ENCODE measurements around the gene LINGO4.

DNA sequence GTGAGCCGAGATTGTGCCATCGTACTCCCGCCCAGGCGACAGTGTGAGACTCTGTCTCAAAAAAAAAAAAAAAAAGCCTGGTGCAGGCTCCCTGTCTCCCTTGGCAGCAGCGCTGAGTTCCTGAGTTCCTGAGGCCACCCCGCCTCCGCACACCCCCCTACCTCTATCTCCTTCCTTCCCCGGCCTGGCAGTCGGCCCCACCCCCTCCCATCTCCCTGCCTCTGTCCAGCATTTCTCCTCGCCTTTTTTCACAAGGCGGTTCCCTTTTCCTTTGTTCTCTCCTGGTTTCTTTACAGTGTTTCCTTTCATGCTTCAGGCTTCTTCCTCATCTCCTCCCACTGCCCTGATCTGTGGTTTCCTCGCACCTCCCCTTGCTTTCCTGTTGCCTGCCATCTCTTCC, 23.7 kb upstream of the LINGO4 start:
- no peak for TF ChIP-seq POLR2AphosphoS5 (IDR thresholded peaks at IDR 0.05)
- no peak for TF ChIP-seq CTCF (IDR thresholded peaks at IDR 0.05)
